C4-2B (cell line): ENCODE results near the gene BMI1.

ENCODE experiments used
- H3K27ac ChIP-seq: fragments of 450-650 bp; 2 replicates; pipeline ENCODE4 v1.5.1; 2017
- CTCF ChIP-seq: fragments of 450-650 bp; conservative IDR thresholded peaks from 2 replicates; pipeline ENCODE4 v1.5.1; 2017; ENCODE audit warnings: mild to moderate bottlenecking
- ZFX ChIP-seq: fragments of 450-650 bp; IDR thresholded peaks from 2 replicates; pipeline ENCODE4 v1.6.1; 2017

BMI1 gene

GRCh38 chr10:22324893-22325271 is 4.0 kb downstream of the BMI1 start:
- TF ChIP-seq CTCF = no peak
- no peak for TF ChIP-seq ZFX
- peak overlapping the region; percentile 44 for H3K27ac ChIP-seq

- H3K27ac ChIP-seq = peak overlapping the region; percentile 44
- TF ChIP-seq CTCF (no peak), ZFX (0 out of 2 replicates have a peak, but pooled peaks have one; percentile 12)
Measured at GRCh38 chr10:22325272-22326144, 4.6 kb downstream of the BMI1 start.

GRCh38 chr10:22326145-22326702 is 5.3 kb downstream of the BMI1 start:
- TF ChIP-seq ZFX (no peak), CTCF (no peak)
- peak overlapping the region; percentile 44 for H3K27ac ChIP-seq

GRCh38 chr10:22329150-22329549 is 8.3 kb downstream of the BMI1 start:
- TF ChIP-seq CTCF (no peak), ZFX (no peak)
- no peak overlapping the region for H3K27ac ChIP-seq

- TF ChIP-seq CTCF = no peak
- TF ChIP-seq ZFX = no peak
- no peak overlapping the region for H3K27ac ChIP-seq
Measured at GRCh38 chr10:22332116-22332692, 11.3 kb downstream of the BMI1 start.

GRCh38 chr10:22333167-22333974 is 12.5 kb downstream of the BMI1 start:
- H3K27ac ChIP-seq = no peak overlapping the region
- TF ChIP-seq CTCF = no peak
- no peak for TF ChIP-seq ZFX

GRCh38 chr10:22333975-22334282 is 13.0 kb downstream of the BMI1 start:
- H3K27ac ChIP-seq = no peak overlapping the region
- no peak for TF ChIP-seq CTCF
- TF ChIP-seq ZFX = no peak
